ENCODE data around the gene FRY.

DNA sequence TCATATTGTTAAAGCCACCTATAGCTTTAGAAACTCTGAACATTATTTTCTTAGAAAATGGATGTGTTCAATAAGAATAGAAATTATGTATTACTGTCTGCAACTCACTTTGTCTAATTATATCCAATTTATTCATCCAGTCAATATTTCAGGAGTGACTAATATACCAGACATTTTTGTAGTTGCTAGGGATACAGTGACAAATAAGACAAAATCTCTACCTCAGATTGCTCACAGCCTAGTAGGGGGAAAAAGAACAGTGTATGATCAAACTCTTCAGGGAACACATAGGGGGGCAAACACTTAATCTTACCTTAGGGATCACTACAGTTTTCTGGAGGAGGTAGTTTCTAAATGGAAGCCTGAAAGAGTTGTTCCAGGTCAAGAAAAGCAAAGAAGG, 292.3 kb downstream of the FRY start:
- TF ChIP-seq, protein P1, sequence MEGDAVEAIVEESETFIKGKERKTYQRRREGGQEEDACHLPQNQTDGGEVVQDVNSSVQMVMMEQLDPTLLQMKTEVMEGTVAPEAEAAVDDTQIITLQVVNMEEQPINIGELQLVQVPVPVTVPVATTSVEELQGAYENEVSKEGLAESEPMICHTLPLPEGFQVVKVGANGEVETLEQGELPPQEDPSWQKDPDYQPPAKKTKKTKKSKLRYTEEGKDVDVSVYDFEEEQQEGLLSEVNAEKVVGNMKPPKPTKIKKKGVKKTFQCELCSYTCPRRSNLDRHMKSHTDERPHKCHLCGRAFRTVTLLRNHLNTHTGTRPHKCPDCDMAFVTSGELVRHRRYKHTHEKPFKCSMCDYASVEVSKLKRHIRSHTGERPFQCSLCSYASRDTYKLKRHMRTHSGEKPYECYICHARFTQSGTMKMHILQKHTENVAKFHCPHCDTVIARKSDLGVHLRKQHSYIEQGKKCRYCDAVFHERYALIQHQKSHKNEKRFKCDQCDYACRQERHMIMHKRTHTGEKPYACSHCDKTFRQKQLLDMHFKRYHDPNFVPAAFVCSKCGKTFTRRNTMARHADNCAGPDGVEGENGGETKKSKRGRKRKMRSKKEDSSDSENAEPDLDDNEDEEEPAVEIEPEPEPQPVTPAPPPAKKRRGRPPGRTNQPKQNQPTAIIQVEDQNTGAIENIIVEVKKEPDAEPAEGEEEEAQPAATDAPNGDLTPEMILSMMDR (IDR thresholded peaks at IDR 0.05): no peak
- no peak for TF ChIP-seq POLR2A (IDR thresholded peaks at IDR 0.05)
